OCI-LY1 (cell line): ENCODE data around the gene PIM3.

Experiments
- H2AFZ ChIP-seq: fragments of 200-600 bp; sonication (generic), shearing (Covaris generic); 2 replicates; pipeline ENCODE4 v1.6.0; 2014; ENCODE audit warnings: antibody characterized with exemption, mild to moderate bottlenecking, low read length
- H3F3A ChIP-seq: fragments of 200-600 bp; sonication (generic), shearing (Covaris generic); 2 replicates; pipeline ENCODE4 v1.6.0; 2014; ENCODE audit warnings: mild to moderate bottlenecking, antibody characterized with exemption, low read length, moderate library complexity; ENCODE audit not compliant: insufficient read depth
- H3K27ac ChIP-seq: fragments of 200-600 bp; sonication (generic); 2 replicates; pipeline ENCODE4 v1.5.1; 2014; ENCODE audit warnings: low read length, mixed run types, mild to moderate bottlenecking, low read depth; ENCODE audit not compliant: poor library complexity, severe bottlenecking
- H3K27me3 ChIP-seq: fragments of 200-600 bp; sonication (generic); 2 replicates; pipeline ENCODE4 v1.6.0; 2014; ENCODE audit warnings: antibody characterized with exemption, mild to moderate bottlenecking, low read length, moderate library complexity; ENCODE audit not compliant: insufficient read depth
- H3K36me3 ChIP-seq: fragments of 200-600 bp; sonication (generic); 2 replicates; pipeline ENCODE4 v1.6.1; 2014; ENCODE audit warnings: mild to moderate bottlenecking, antibody characterized with exemption, low read length, moderate library complexity, mixed read lengths; ENCODE audit not compliant: insufficient read depth
- H3K4me1 ChIP-seq: fragments of 200-600 bp; sonication (generic); 2 replicates; pipeline ENCODE4 v1.5.1; 2014; ENCODE audit warnings: mild to moderate bottlenecking, low read length, moderate library complexity; ENCODE audit not compliant: insufficient read depth, severe bottlenecking
- H3K4me2 ChIP-seq: fragments of 200-600 bp; sonication (generic), shearing (Covaris generic); 2 replicates; pipeline ENCODE4 v1.6.1; 2014; ENCODE audit warnings: low read length
- H3K4me3 ChIP-seq: fragments of 200-600 bp; sonication (generic); 2 replicates; pipeline ENCODE4 v1.5.1; 2014; ENCODE audit warnings: low read length, low read depth, mild to moderate bottlenecking, mixed read lengths; ENCODE audit not compliant: poor library complexity, severe bottlenecking
- H3K79me2 ChIP-seq: fragments of 200-600 bp; shearing (Covaris generic); 2 replicates; pipeline ENCODE4 v1.6.1; 2016; ENCODE audit warnings: mixed run types, low read length, mixed read lengths; ENCODE audit not compliant: insufficient read depth
- H3K9ac ChIP-seq: fragments of 200-600 bp; sonication (generic), shearing (Covaris generic); 2 replicates; pipeline ENCODE4 v1.6.1; 2014; ENCODE audit warnings: mild to moderate bottlenecking, low read length, mixed read lengths
- H3K9me2 ChIP-seq: fragments of 200-600 bp; sonication (generic), shearing (Covaris generic); 2 replicates; pipeline ENCODE4 v1.6.1; 2014; ENCODE audit warnings: low read depth, mild to moderate bottlenecking, low read length, mixed read lengths
- H3K9me3 ChIP-seq: fragments of 200-600 bp; shearing (Covaris generic); 2 replicates; pipeline ENCODE4 v1.6.1; 2014; ENCODE audit warnings: low read length, mixed read lengths
- H4K20me1 ChIP-seq: fragments of 200-600 bp; sonication (generic), shearing (Covaris generic); 2 replicates; pipeline ENCODE4 v1.6.0; 2016; ENCODE audit warnings: mild to moderate bottlenecking, low read length; ENCODE audit not compliant: insufficient read depth
- CTCF ChIP-seq: fragments of 200-600 bp; sonication (generic), shearing (Covaris generic); IDR thresholded peaks from 2 replicates; pipeline ENCODE4 v1.5.1; 2017; ENCODE audit warnings: mild to moderate bottlenecking, antibody characterized with exemption, low read length, moderate library complexity, mixed read lengths
- EZH2 ChIP-seq: fragments of 200-600 bp; sonication (generic), shearing (Covaris generic); IDR thresholded peaks from 2 replicates; pipeline ENCODE4 v1.8.0; 2017; ENCODE audit warnings: borderline replicate concordance, mixed run types, mild to moderate bottlenecking, antibody characterized with exemption, low read length, moderate library complexity, mixed read lengths

PIM3 gene

GRCh38 chr22:49948958-49949913 lies 11.3 kb upstream of the PIM3 start:
- no peaks in the 10 kb centered on the region for H3K79me2 ChIP-seq

GRCh38 chr22:49949914-49950292 lies 10.7 kb upstream of the PIM3 start:
- no peak for TF ChIP-seq CTCF
- no peak for TF ChIP-seq EZH2

More at GRCh38 chr22:49948958-49949913, 11.3 kb upstream of the PIM3 start:
- Histone ChIP-seq H3K36me3 (no peaks in the 10 kb centered on the region), H3K4me2 (no peak overlapping the region), H3K9me2 (no peaks in the 10 kb centered on the region), H3K27ac (no peak overlapping the region), H2AFZ (no peak overlapping the region), H3K4me3 (no peak overlapping the region), H3K9me3 (no peaks in the 10 kb centered on the region), H4K20me1 (no peaks in the 10 kb centered on the region), H3K27me3 (0 out of 2 replicates have a peak, but pooled peaks cover 6% of the 10 kb centered on the region), H3F3A (no peaks in the 10 kb centered on the region), H3K4me1 (peaks cover 4% of the 10 kb centered on the region), H3K9ac (no peak overlapping the region)
- no peak for TF ChIP-seq CTCF
- TF ChIP-seq EZH2, result no peak

GRCh38 chr22:49950396-49950994 lies 10.1 kb upstream of the PIM3 start:
- Histone ChIP-seq H3K79me2 (no peaks in the 10 kb centered on the region), H4K20me1 (no peaks in the 10 kb centered on the region), H3K36me3 (no peaks in the 10 kb centered on the region), H2AFZ (no peak overlapping the region), H3K9ac (no peak overlapping the region), H3K9me2 (no peaks in the 10 kb centered on the region), H3K4me2 (no peak overlapping the region), H3K4me1 (peaks cover 4% of the 10 kb centered on the region), H3K4me3 (no peak overlapping the region), H3F3A (no peaks in the 10 kb centered on the region), H3K27me3 (0 out of 2 replicates have a peak, but pooled peaks cover 6% of the 10 kb centered on the region), H3K9me3 (no peaks in the 10 kb centered on the region), H3K27ac (no peak overlapping the region)
- TF ChIP-seq EZH2 (no peak), CTCF (no peak)

More at GRCh38 chr22:49949914-49950292, 10.7 kb upstream of the PIM3 start:
- no peak overlapping the region for H3K4me3 ChIP-seq
- H3F3A ChIP-seq, result no peaks in the 10 kb centered on the region
- H4K20me1 ChIP-seq, result no peaks in the 10 kb centered on the region
- H3K4me2 ChIP-seq, result no peak overlapping the region
- H3K27me3 ChIP-seq, result 0 out of 2 replicates have a peak, but pooled peaks cover 6% of the 10 kb centered on the region
- peaks cover 4% of the 10 kb centered on the region for H3K4me1 ChIP-seq
- no peak overlapping the region for H2AFZ ChIP-seq
- H3K9me2 ChIP-seq, result no peaks in the 10 kb centered on the region
- H3K9me3 ChIP-seq, result no peaks in the 10 kb centered on the region
- H3K27ac ChIP-seq, result no peak overlapping the region
- H3K79me2 ChIP-seq, result no peaks in the 10 kb centered on the region
- H3K9ac ChIP-seq, result no peak overlapping the region
- H3K36me3 ChIP-seq, result no peaks in the 10 kb centered on the region
